COLO668 (cell line): ENCODE data around the gene RIOX2.
"Not testable (repeated sequence)": the region's sequence is repeated elsewhere in the genome, so short reads cannot be mapped to it uniquely, and the experiment has no call there.

Experiments used
- DNase-seq: peaks from one replicate; lab custom pipeline; 2025; ENCODE audit not compliant: unreplicated experiment; lab: John Stamatoyannopoulos, UW

RIOX2 gene

GRCh38 chr3:97914388-97914787 lies 57.8 kb downstream of the RIOX2 start:
- DNase-seq: no peak

- DNase-seq: no peak
Measured at GRCh38 chr3:97911459-97911858, 60.8 kb downstream of the RIOX2 start.

GRCh38 chr3:97910931-97911351 lies 61.3 kb downstream of the RIOX2 start:
- DNase-seq: no peak

- DNase-seq: not testable (repeated sequence)
Measured at GRCh38 chr3:97910236-97910831, 61.9 kb downstream of the RIOX2 start.

- not testable (repeated sequence) for DNase-seq
Measured at GRCh38 chr3:97909830-97910229, 62.4 kb downstream of the RIOX2 start.

- DNase-seq: no peak
Measured at GRCh38 chr3:97901313-97902248, 70.7 kb downstream of the RIOX2 start.

GRCh38 chr3:97899331-97899730 lies 72.9 kb downstream of the RIOX2 start:
- DNase-seq: no peak

- DNase-seq: no peak
Measured at GRCh38 chr3:97896547-97896946, 75.7 kb downstream of the RIOX2 start.

GRCh38 chr3:97896129-97896528 lies 76.1 kb downstream of the RIOX2 start:
- DNase-seq: no peak

- DNase-seq: no peak
Measured at GRCh38 chr3:97895216-97895615, 77.0 kb downstream of the RIOX2 start.

GRCh38 chr3:97892852-97893251 lies 79.4 kb downstream of the RIOX2 start:
- no peak for DNase-seq
